Tibial nerve (tissue), 4 donors: ENCODE results near the gene UBASH3A.

Experiments
- CTCF ChIP-seq, 5 experiments: fragments of 200-600 bp in 3 of 5; fragments of 450-650 bp in 2 of 5; sonication (generic) in 3 of 5; IDR thresholded peaks; one replicate each; pipeline ENCODE4 v1.5.1; 2016 to 2019; ENCODE audit warnings: antibody characterized with exemption in 5 of 5, mild to moderate bottlenecking in 3 of 5, moderate library complexity in 2 of 5
- EP300 ChIP-seq, 2 donors: sonication (generic); formaldehyde crosslinking; IDR thresholded peaks; one replicate each; pipeline ENCODE4 v1.6.1; 2017; ENCODE audit warnings: antibody characterized with exemption in 2 of 2, mild to moderate bottlenecking in 1 of 2
- POLR2A ChIP-seq, 2 donors: fragments of 450-650 bp; IDR thresholded peaks; one replicate each; pipeline ENCODE4 v1.6.1; 2017; ENCODE audit warnings: antibody characterized with exemption in 2 of 2, mild to moderate bottlenecking in 2 of 2, moderate library complexity in 2 of 2

- no peak for TF ChIP-seq CTCF (IDR thresholded peaks at IDR 0.05)
- TF ChIP-seq POLR2A (IDR thresholded peaks at IDR 0.05), result no peak
- TF ChIP-seq EP300 (IDR thresholded peaks at IDR 0.05), result no peak
Measured at GRCh38 chr21:42496839-42497202, 93.1 kb downstream of the UBASH3A start.
